Suppressor macrophage treated with lipopolysaccharide for 1 hour (primary cell): ENCODE measurements around the gene MRPL44.
A peak's percentile ranks its signal among the peaks of the same experiment; 100 is the strongest.
"Not testable (repeated sequence)": the region's sequence is repeated elsewhere in the genome, so short reads cannot be mapped to it uniquely, and the experiment has no call there.

Source experiments
- DNase-seq, 3 donors: peaks; one replicate each; pipeline ENCODE4 v3.0.0-alpha.2; 2020 to 2022

MRPL44 gene

DNA sequence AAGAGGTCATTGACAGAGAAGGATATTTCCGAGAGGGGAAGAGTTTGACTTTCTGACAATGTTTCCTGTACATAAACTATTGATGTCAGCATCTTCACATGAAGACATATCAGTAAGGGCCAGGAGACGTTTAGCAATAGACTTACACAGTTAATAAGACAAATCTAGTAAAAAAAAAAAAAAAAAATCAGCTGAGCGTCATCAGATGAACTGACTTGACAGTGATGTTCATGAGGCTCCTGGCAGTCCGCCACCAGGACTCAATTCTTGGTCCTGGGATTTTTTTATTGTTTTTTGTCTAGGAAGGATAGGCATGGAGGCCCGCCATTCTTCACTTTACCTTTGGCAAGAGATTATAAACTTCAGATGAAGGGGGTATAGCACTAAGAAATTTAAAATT lies 14.5 kb downstream of the MRPL44 start:
- no peak for DNase-seq

DNA sequence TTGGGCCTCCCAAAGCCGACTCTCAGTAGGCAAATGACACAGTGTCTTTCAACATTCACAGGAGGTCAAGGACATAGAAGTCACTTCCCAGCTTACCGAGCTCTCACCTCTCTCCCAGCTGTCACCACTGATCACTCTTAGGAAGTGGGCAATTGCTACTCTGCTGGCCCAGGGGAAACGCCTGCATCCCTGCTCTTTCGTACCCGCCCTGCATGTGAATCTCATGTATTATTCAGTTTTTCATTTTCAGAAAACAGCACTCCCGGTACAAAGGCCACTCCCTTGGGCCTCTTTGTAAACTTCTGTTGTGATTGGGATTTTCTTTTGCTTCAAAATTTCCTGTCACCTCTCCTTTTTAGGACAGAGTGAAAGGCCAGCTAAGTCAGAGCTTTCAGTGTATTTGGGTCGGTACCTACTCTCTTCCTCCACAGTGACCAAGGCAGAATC lies 15.4 kb downstream of the MRPL44 start:
- no peak for DNase-seq

GRCh38 chr2:223973606-223974005 lies 16.3 kb downstream of the MRPL44 start:
- no peak for DNase-seq

GRCh38 chr2:223976635-223977226 lies 19.5 kb downstream of the MRPL44 start:
- DNase-seq, result no peak

- DNase-seq, result no peak
Observed at GRCh38 chr2:223978451-223978850, 21.2 kb downstream of the MRPL44 start.

GRCh38 chr2:223979730-223980396 lies 22.6 kb downstream of the MRPL44 start:
- DNase-seq, result peak in 1 of 3 donors; percentile 20

GRCh38 chr2:223980397-223980735 lies 23.1 kb downstream of the MRPL44 start:
- DNase-seq, result no peak

DNA sequence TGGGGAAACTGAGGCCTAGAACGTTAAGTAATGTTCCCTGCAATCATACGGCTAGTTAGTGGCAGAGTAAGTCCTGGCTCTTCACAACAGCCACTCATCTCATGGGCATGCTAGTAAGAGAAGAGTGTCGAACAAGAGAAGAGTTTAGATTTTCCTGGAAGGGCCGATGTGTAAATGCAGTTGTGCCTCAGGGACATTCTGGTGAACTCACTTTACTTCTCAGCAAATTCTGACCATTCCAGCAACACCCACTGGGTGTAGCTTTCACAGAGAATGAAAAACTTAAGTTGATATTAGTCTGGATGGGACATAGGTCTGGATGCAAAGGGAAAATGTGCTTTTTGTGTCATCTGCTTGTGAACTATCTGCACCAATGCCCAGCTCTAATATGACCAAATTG lies 23.5 kb downstream of the MRPL44 start:
- DNase-seq, result no peak

- no peak for DNase-seq
Observed at GRCh38 chr2:223981241-223981640, 24.0 kb downstream of the MRPL44 start.

- DNase-seq, result no peak
Observed at GRCh38 chr2:223989206-223989855, 32.1 kb downstream of the MRPL44 start.

DNA sequence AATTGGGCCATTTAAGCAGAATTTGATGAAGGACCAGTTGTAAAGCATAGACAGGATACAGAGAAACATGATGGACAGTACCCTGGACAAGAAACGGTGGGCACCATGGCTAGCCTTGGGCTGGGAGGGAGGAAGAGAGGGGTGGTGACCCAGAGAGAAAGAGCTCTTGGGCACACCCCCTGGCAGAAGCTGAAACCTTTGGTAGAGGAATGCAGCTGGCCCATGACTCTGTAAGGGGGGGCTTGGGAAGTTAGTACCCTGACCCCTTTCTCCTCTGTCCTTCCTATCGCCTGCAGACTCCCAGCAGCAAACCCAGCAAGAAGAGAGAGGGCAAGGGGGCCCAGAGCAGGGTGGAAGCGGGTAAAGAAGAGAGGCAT lies 32.6 kb downstream of the MRPL44 start:
- DNase-seq, result no peak

DNA sequence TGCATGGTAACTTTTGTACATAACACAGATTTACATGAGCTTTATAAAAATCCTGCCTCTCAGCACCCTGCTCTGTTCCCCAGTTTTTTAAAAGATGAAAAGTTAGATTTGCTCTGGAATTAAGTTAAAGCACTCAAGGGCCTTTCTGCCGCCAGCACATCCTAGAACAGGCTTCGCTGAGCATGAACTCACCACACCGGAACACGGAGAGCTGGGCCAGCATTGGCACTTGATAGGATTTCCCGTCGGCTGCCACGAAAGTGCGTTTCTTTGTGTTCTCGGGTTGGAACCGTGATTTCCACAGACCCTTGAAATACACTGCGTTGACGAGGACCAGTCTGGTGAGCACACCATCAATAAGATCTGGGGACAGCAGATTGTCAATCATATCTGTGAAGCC lies 34.3 kb downstream of the MRPL44 start:
- no peak for DNase-seq

- DNase-seq, result peak; percentile 79 to 85 (median 85)
Observed at GRCh38 chr2:223993634-223994232, 36.5 kb downstream of the MRPL44 start.

DNA sequence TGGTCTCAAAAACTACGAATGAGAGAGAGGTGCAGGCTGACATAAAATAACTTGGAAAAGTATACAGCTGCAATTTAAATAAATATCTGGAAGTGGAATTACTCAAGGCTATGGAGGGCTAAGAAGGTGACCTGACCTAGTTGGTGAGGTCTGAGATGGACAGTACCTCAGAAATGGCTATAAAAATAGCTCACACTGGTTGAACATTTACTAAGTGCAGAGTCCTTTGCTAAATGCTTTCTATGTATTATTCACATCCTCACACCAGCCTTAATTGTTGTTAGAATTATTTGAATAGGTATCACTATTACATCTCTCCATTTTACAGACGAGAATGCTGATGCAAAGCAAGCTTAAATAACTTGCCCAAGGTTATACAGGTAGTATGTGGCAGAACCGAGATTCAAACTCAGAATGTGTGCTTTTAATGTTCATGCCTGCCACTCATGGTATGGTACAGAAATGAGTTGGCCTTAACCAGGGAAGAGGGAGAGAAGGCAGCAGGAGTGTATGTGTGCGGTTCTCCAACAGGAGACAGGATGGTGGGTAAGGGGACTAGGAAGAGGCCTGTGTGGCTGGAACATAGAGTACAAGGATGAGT lies 37.4 kb downstream of the MRPL44 start:
- DNase-seq, result no peak

DNA sequence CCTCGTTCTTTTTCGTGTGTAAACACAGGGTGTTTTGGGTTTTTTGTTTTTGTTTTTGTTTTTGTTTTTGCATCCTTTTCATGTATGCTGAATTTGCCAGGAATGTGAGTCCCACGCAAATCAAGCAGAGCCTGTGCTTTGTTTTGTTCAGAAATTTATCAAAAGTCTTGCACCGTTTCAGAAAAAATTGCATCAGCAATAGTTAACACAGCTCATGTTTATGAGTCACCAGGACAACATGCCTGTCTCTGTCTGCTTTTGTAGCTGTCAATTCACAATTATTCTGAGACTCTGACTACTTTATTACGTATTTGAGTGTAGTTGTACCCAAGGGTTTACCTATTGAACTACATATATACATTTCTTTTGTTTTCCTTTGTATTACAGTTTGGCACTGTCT lies 38.3 kb downstream of the MRPL44 start:
- peak in 2 of 3 donors; percentile 41 to 47 for DNase-seq

GRCh38 chr2:223996391-223996790 lies 39.1 kb downstream of the MRPL44 start:
- no peak for DNase-seq

GRCh38 chr2:223997938-223998337 lies 40.7 kb downstream of the MRPL44 start:
- no peak for DNase-seq

- no peak for DNase-seq
Observed at GRCh38 chr2:223998948-223999347, 41.7 kb downstream of the MRPL44 start.

DNA sequence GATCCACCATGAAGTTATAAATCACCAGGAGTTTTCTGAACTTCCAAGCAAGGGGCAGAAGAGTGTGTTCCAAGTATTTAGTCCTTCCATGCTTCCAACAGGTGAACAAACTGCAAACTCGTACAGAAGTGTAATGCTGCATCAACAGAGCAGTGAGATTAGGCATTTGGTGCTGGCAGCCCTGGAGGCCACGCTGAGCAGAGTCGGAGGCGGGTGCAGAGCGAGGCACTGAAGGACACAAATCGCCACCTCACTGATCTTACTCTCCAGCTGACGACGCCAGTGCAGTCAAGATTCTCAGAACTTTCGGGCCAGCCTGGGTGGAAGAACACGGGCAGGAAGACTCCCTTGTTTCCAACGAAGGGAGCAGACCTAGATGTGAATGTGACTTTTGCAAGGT lies 42.6 kb downstream of the MRPL44 start:
- DNase-seq, result no peak

- DNase-seq, result not testable (repeated sequence)
Observed at GRCh38 chr2:224000662-224001061, 43.4 kb downstream of the MRPL44 start.

- no peak for DNase-seq
Observed at GRCh38 chr2:224004105-224004695, 46.9 kb downstream of the MRPL44 start.

DNA sequence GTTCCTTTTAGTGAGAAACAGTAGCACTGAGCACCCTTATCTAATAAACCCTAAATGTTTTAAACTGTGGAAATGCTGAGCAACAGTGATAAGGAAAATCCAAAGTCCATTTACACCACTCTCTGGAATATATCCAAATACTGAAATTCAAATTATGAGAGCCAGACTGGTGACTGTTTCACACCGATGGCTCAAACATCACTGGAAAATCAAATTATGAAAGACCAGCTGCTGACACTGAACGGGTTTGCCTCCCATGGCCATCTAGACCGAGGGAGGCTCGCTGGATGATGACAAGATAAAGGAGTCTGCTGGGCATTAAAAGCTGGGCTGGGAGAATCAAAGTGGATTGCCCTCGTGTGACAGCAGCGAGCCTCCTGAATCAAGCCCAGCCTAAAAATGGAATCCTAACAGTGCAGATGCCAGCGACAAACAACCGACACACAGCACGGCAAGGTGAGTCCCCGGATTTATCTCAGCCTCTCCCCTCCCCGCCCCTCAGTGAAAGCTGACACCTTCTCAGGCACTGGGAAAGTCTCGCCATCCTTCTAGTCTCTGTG lies 51.5 kb downstream of the MRPL44 start:
- DNase-seq, result no peak
